Neural cell (in vitro differentiated cells): ENCODE measurements around the gene MTA1. TPM values are rescaled to one million over a fixed set of nuclear protein-coding genes. Genes with fewer than 3 reads are reported as not detected.

Experiments used
- H2AFZ ChIP-seq: fragments of 200-600, 300-800 bp; sonication (generic), shearing (Covaris generic); 2 replicates; pipeline ENCODE4 v1.6.0; 2014; ENCODE audit warnings: low read depth, mild to moderate bottlenecking, antibody characterized with exemption, low read length, moderate library complexity
- H3F3A ChIP-seq: fragments of 200-600 bp; shearing (Covaris generic); 2 replicates; pipeline ENCODE4 v1.6.1; 2016; ENCODE audit warnings: mild to moderate bottlenecking, moderate library complexity, mixed read lengths, antibody characterized with exemption, low read length; ENCODE audit not compliant: insufficient read depth, poor library complexity, severe bottlenecking
- H3K27ac ChIP-seq: fragments of 200-600, 300-800 bp; sonication (generic), shearing (Covaris generic); 2 replicates; pipeline ENCODE4 v1.5.1; 2014; ENCODE audit warnings: mild to moderate bottlenecking, low read length, moderate library complexity
- H3K27me3 ChIP-seq: fragments of 300-800, 200-600 bp; sonication (generic), shearing (Covaris generic); 2 replicates; pipeline ENCODE4 v1.6.0; 2014; ENCODE audit warnings: mild to moderate bottlenecking, low read depth, low read length, moderate library complexity; ENCODE audit not compliant: insufficient read depth
- H3K36me3 ChIP-seq: fragments of 300-800, 200-600 bp; sonication (generic), shearing (Covaris generic); 2 replicates; pipeline ENCODE4 v1.5.1; 2014; ENCODE audit warnings: mild to moderate bottlenecking, antibody characterized with exemption, low read length, moderate library complexity; ENCODE audit not compliant: insufficient read depth
- H3K4me2 ChIP-seq: fragments of 300-800, 200-600 bp; sonication (generic), shearing (Covaris generic); 2 replicates; pipeline ENCODE4 v1.6.0; 2014; ENCODE audit warnings: mild to moderate bottlenecking, low read length
- H3K4me3 ChIP-seq: fragments of 300-800, 200-600 bp; sonication (generic), shearing (Covaris generic); 2 replicates; pipeline ENCODE4 v1.5.1; 2014; ENCODE audit warnings: mild to moderate bottlenecking, low read length, moderate library complexity
- H3K79me2 ChIP-seq: fragments of 200-600 bp; shearing (Covaris generic); replicated peaks from 2 replicates; pipeline ENCODE4 v1.6.0; 2014; ENCODE audit warnings: mild to moderate bottlenecking, low read length, moderate library complexity; ENCODE audit not compliant: insufficient read depth
- H3K9ac ChIP-seq: fragments of 300-800, 200-600 bp; sonication (generic), shearing (Covaris generic); 2 replicates; pipeline ENCODE4 v1.6.1; 2016; ENCODE audit warnings: mild to moderate bottlenecking, low read length, mixed read lengths
- H3K9me2 ChIP-seq: fragments of 200-600 bp; shearing (Covaris generic); 2 replicates; pipeline ENCODE4 v1.6.1; 2016; ENCODE audit warnings: mild to moderate bottlenecking, low read length, mixed read lengths; ENCODE audit not compliant: insufficient read depth
- H3K9me3 ChIP-seq: fragments of 200-600, 300-800 bp; sonication (generic), shearing (Covaris generic); 2 replicates; pipeline ENCODE4 v1.6.1; 2016; ENCODE audit warnings: mild to moderate bottlenecking, mixed run types, low read length, moderate library complexity, mixed read lengths
- H4K20me1 ChIP-seq: fragments of 200-600 bp; shearing (Covaris generic); 2 replicates; pipeline ENCODE4 v1.6.1; 2016; ENCODE audit warnings: mild to moderate bottlenecking, mixed run types; ENCODE audit not compliant: insufficient read depth
- CTCF ChIP-seq: fragments of 450-650 bp; IDR thresholded peaks from 2 replicates; pipeline ENCODE4 v1.5.1; 2014; ENCODE audit warnings: antibody characterized with exemption, mild to moderate bottlenecking, moderate library complexity; ENCODE audit not compliant: poor library complexity, severe bottlenecking
- EP300 ChIP-seq: fragments of 450-650 bp; conservative IDR thresholded peaks from 2 replicates; pipeline ENCODE4 v1.6.1; 2014; ENCODE audit warnings: antibody characterized with exemption, mild to moderate bottlenecking, moderate library complexity; ENCODE audit not compliant: poor library complexity, severe bottlenecking
- EZH2 ChIP-seq: fragments of 200-600, 300-800 bp; shearing (Covaris generic), sonication (generic); IDR thresholded peaks from 2 replicates; pipeline ENCODE4 v1.6.1; 2014; ENCODE audit warnings: antibody characterized with exemption, low read length, borderline replicate concordance, mild to moderate bottlenecking; ENCODE audit not compliant: insufficient read depth, poor library complexity, severe bottlenecking
- MXI1 ChIP-seq: fragments of 450-650 bp; conservative IDR thresholded peaks from 2 replicates; pipeline ENCODE4 v1.6.1; 2014; ENCODE audit warnings: antibody characterized with exemption, mild to moderate bottlenecking; ENCODE audit not compliant: poor library complexity, severe bottlenecking
- POLR2AphosphoS5 ChIP-seq: IDR thresholded peaks from 2 replicates; pipeline ENCODE4 v1.6.1; 2012
- RAD21 ChIP-seq: fragments of 450-650 bp; conservative IDR thresholded peaks from 2 replicates; pipeline ENCODE4 v1.6.1; 2014; ENCODE audit warnings: antibody characterized with exemption, mild to moderate bottlenecking, moderate library complexity
- SMC3 ChIP-seq: fragments of 450-650 bp; conservative IDR thresholded peaks from 2 replicates; pipeline ENCODE4 v1.6.1; 2014; ENCODE audit warnings: antibody characterized with exemption, mild to moderate bottlenecking, moderate library complexity; ENCODE audit not compliant: poor library complexity
- TAF1 ChIP-seq: IDR thresholded peaks from 2 replicates; pipeline ENCODE4 v1.6.1; 2012; ENCODE audit warnings: low read depth
- polyA plus RNA-seq: library from polyadenylated mRNA; depleted of rRNA; stranded (reverse); fragments of >200 nt; gene quantifications from 2 replicates; pipeline ENCODE4 v1.2.3, GENCODE V29; 2014
- TF ChIP-seq, protein P1 (sequence below): IDR thresholded peaks from 2 replicates; pipeline ENCODE4 v1.6.1; 2012; ENCODE audit warnings: borderline replicate concordance

Gene MTA1
- polyA plus RNA-seq, 1 donor from 2014 or later: 94.0 TPM

DNA sequence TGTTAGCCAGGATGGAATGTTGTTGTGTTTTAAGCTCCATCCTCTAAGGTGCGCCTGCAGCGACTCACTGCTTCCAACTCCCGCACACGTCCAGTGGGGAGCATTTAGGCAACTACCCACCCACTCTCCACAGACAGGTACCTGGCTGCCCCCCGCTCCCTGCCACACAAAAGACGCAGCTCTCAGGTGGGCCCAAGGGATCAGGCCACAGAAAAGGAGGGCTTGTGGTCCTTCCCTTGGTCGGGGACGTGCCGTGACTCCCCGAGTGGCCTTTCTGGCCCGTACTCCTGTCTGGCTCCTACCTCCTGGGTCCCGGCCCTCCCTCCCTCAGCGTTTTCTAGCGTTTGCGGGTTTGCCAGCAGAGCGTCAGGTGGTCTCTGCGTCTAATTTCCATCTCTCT lies 87.6 kb downstream of the MTA1 start:
- H2AFZ ChIP-seq: no peak overlapping the region
- no peaks in the 10 kb centered on the region for H4K20me1 ChIP-seq
- no peak overlapping the region for H3K4me3 ChIP-seq
- H3K27ac ChIP-seq: no peak overlapping the region
- no peaks in the 10 kb centered on the region for H3K36me3 ChIP-seq
- H3K9me2 ChIP-seq: no peaks in the 10 kb centered on the region
- no peaks in the 10 kb centered on the region for H3K79me2 ChIP-seq
- H3F3A ChIP-seq: no peaks in the 10 kb centered on the region
- no peaks in the 10 kb centered on the region for H3K9me3 ChIP-seq
- H3K9ac ChIP-seq: no peak overlapping the region
- H3K4me2 ChIP-seq: no peak overlapping the region
- TF ChIP-seq SMC3 (no peak), CTCF (no peak), EZH2 (no peak), POLR2AphosphoS5 (no peak), MXI1 (no peak), RAD21 (no peak), TAF1 (no peak), EP300 (no peak)
- TF ChIP-seq, protein P1, sequence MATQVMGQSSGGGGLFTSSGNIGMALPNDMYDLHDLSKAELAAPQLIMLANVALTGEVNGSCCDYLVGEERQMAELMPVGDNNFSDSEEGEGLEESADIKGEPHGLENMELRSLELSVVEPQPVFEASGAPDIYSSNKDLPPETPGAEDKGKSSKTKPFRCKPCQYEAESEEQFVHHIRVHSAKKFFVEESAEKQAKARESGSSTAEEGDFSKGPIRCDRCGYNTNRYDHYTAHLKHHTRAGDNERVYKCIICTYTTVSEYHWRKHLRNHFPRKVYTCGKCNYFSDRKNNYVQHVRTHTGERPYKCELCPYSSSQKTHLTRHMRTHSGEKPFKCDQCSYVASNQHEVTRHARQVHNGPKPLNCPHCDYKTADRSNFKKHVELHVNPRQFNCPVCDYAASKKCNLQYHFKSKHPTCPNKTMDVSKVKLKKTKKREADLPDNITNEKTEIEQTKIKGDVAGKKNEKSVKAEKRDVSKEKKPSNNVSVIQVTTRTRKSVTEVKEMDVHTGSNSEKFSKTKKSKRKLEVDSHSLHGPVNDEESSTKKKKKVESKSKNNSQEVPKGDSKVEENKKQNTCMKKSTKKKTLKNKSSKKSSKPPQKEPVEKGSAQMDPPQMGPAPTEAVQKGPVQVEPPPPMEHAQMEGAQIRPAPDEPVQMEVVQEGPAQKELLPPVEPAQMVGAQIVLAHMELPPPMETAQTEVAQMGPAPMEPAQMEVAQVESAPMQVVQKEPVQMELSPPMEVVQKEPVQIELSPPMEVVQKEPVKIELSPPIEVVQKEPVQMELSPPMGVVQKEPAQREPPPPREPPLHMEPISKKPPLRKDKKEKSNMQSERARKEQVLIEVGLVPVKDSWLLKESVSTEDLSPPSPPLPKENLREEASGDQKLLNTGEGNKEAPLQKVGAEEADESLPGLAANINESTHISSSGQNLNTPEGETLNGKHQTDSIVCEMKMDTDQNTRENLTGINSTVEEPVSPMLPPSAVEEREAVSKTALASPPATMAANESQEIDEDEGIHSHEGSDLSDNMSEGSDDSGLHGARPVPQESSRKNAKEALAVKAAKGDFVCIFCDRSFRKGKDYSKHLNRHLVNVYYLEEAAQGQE: no peak
- H3K27me3 ChIP-seq: no peaks in the 10 kb centered on the region

GRCh38 chr14:105508069-105508468 lies 88.4 kb downstream of the MTA1 start:
- Histone ChIP-seq H3K27ac (no peak overlapping the region), H3K27me3 (no peaks in the 10 kb centered on the region), H3K9me2 (no peaks in the 10 kb centered on the region), H2AFZ (no peak overlapping the region), H3F3A (no peaks in the 10 kb centered on the region), H3K36me3 (no peaks in the 10 kb centered on the region), H3K79me2 (no peaks in the 10 kb centered on the region), H3K9ac (no peak overlapping the region), H3K9me3 (no peaks in the 10 kb centered on the region), H3K4me2 (no peak overlapping the region), H3K4me3 (no peak overlapping the region), H4K20me1 (no peaks in the 10 kb centered on the region)
- TF ChIP-seq RAD21: no peak
- no peak for TF ChIP-seq POLR2AphosphoS5
- TF ChIP-seq, protein P1: no peak
